Measurements from ENCODE around the gene EXOC3L1.

- TF ChIP-seq POLR2A (IDR thresholded peaks at IDR 0.05) (no peak), CTCF (IDR thresholded peaks at IDR 0.05) (no peak), POLR2AphosphoS5 (IDR thresholded peaks at IDR 0.05; ENCODE audit: insufficient read depth in 1 of 2, low read depth in 1 of 2) (no peak)
Measured at GRCh38 chr16:67154578-67155294, 35.2 kb downstream of the EXOC3L1 start.

Measured in vagina (tissue), 2 donors.